Testis (tissue), 2 donors: ENCODE results near the gene GPR42.
"Not testable (repeated sequence)": the region's sequence is repeated elsewhere in the genome, so short reads cannot be mapped to it uniquely, and the experiment has no call there.

Source experiments
- CTCF ChIP-seq, 3 experiments: fragments of 450-650 bp in 2 of 3; fragments of 200-600 bp in 1 of 3; sonication (generic) in 1 of 3; IDR thresholded peaks; one replicate each; pipeline ENCODE4 v1.5.1; 2016 to 2019; ENCODE audit warnings: antibody characterized with exemption in 3 of 3, mild to moderate bottlenecking in 2 of 3, moderate library complexity in 1 of 3
- POLR2A ChIP-seq: fragments of 450-650 bp; IDR thresholded peaks from one replicate; pipeline ENCODE4 v1.6.1; 2017; ENCODE audit warnings: antibody characterized with exemption, mild to moderate bottlenecking, moderate library complexity

GRCh38 chr19:35360081-35360480, 10.8 kb upstream of the GPR42 start:
- not testable (repeated sequence) for TF ChIP-seq CTCF (IDR thresholded peaks at IDR 0.05); POLR2A
